Stimulated activated CD4-positive, alpha-beta T cell treated with anti-CD3 and anti-CD28 coated beads, Interleukin-4, amount 100 ng/mL, for 4 hours (primary cell): ENCODE data around the gene ARGLU1.

Source experiments
- DNase-seq, 2 experiments: peaks; one replicate each; pipeline ENCODE4 v3.0.0-alpha.2; 2020

Gene ARGLU1

GRCh38 chr13:106586648-106587166 lies 18.8 kb upstream of the ARGLU1 start:
- DNase-seq = no peak

GRCh38 chr13:106581225-106581624 lies 13.3 kb upstream of the ARGLU1 start:
- DNase-seq = no peak

- DNase-seq = no peak
These were observed 8.0 kb upstream of the ARGLU1 start for GRCh38 chr13:106575896-106576295.

GRCh38 chr13:106573868-106574267 lies 5.9 kb upstream of the ARGLU1 start:
- DNase-seq = no peak

GRCh38 chr13:106573284-106573846 lies 5.4 kb upstream of the ARGLU1 start:
- DNase-seq = no peak

- peak; percentile 52 to 82 for DNase-seq
These were observed 2.4 kb upstream of the ARGLU1 start for GRCh38 chr13:106570299-106570852.

GRCh38 chr13:106569233-106570095 lies 1.5 kb upstream of the ARGLU1 start:
- no peak for DNase-seq

- DNase-seq = no peak
These were observed 514 bp upstream of the ARGLU1 start for GRCh38 chr13:106568299-106569003.

- peak in 1 of 2 experiments; percentile 9 for DNase-seq
These were observed 1.1 kb downstream of the ARGLU1 start for GRCh38 chr13:106566641-106567473.

GRCh38 chr13:106565127-106565775 lies 2.7 kb downstream of the ARGLU1 start:
- DNase-seq = no peak

GRCh38 chr13:106562301-106562700 lies 5.6 kb downstream of the ARGLU1 start:
- DNase-seq = no peak

GRCh38 chr13:106561551-106562170 lies 6.3 kb downstream of the ARGLU1 start:
- peak; percentile 26 to 42 for DNase-seq

- no peak for DNase-seq
These were observed 7.1 kb downstream of the ARGLU1 start for GRCh38 chr13:106560821-106561220.

- DNase-seq = no peak
These were observed 9.4 kb downstream of the ARGLU1 start for GRCh38 chr13:106558527-106558926.

- no peak for DNase-seq
These were observed 12.2 kb downstream of the ARGLU1 start for GRCh38 chr13:106555631-106556328.

GRCh38 chr13:106551751-106552150 lies 16.2 kb downstream of the ARGLU1 start:
- DNase-seq = no peak

- no peak for DNase-seq
These were observed 16.6 kb downstream of the ARGLU1 start for GRCh38 chr13:106551350-106551749.

- DNase-seq = no peak
These were observed 17.3 kb downstream of the ARGLU1 start for GRCh38 chr13:106550570-106551135.

- no peak for DNase-seq
These were observed 19.8 kb downstream of the ARGLU1 start for GRCh38 chr13:106548064-106548696.

GRCh38 chr13:106541826-106542225 lies 26.1 kb downstream of the ARGLU1 start:
- DNase-seq = no peak
